HFF-Myc (cell line): Measurements from ENCODE around the gene BCAP31.

Experiments used
- DNase-seq: peaks from one replicate; pipeline ENCODE4 v3.0.0-alpha.2; 2011; ENCODE audit warnings: low read depth; ENCODE audit errors: extremely low read depth
- H3K4me3 ChIP-seq: replicated peaks from 2 replicates; pipeline ENCODE4 v1.5.1; 2011; ENCODE audit warnings: low read depth, mild to moderate bottlenecking, control low read depth, low read length
- TF ChIP-seq, protein P1 (sequence below): IDR thresholded peaks from 2 replicates; pipeline ENCODE4 v1.5.1; 2012; ENCODE audit warnings: mild to moderate bottlenecking, low read depth, low read length, control low read depth; ENCODE audit errors: missing control alignments

Gene BCAP31

DNA sequence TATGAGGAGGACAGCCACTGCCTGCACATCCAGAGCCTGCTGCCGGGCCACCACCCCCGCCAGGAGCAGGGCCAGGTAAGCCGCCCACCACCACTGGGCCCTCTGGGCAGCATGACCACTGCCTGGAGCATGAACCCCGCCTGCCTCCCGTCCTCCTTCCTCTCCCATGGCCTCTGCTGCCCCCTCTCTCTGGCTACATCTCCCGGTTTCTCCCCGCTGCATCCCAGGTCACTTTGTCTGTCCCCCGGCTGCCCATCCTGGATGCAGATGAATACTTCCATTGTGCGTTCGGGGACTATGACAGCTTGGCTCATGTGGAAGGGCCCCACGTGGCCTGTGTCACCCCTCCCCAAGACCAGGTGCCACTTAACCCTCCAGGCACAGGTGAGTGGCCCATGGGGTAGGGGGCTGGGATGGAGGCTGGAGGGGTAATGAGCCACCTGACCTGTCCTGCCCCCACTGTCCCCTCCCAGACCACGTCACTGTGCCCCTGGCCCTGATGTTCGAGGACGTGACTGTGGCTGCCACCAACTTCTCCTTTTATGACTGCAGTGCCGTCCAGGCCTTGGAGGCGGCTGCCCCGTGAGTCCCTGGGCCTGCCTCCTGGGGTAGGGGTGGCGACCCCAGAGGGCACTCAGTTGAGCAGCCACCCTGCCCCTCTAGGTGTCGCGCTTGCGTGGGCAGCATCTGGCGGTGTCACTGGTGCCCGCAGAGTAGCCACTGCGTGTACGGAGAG lies 45.8 kb upstream of the BCAP31 start:
- no peak for DNase-seq
- TF ChIP-seq, protein P1, sequence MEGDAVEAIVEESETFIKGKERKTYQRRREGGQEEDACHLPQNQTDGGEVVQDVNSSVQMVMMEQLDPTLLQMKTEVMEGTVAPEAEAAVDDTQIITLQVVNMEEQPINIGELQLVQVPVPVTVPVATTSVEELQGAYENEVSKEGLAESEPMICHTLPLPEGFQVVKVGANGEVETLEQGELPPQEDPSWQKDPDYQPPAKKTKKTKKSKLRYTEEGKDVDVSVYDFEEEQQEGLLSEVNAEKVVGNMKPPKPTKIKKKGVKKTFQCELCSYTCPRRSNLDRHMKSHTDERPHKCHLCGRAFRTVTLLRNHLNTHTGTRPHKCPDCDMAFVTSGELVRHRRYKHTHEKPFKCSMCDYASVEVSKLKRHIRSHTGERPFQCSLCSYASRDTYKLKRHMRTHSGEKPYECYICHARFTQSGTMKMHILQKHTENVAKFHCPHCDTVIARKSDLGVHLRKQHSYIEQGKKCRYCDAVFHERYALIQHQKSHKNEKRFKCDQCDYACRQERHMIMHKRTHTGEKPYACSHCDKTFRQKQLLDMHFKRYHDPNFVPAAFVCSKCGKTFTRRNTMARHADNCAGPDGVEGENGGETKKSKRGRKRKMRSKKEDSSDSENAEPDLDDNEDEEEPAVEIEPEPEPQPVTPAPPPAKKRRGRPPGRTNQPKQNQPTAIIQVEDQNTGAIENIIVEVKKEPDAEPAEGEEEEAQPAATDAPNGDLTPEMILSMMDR = no peak
- H3K4me3 ChIP-seq = no peak overlapping the region

DNA sequence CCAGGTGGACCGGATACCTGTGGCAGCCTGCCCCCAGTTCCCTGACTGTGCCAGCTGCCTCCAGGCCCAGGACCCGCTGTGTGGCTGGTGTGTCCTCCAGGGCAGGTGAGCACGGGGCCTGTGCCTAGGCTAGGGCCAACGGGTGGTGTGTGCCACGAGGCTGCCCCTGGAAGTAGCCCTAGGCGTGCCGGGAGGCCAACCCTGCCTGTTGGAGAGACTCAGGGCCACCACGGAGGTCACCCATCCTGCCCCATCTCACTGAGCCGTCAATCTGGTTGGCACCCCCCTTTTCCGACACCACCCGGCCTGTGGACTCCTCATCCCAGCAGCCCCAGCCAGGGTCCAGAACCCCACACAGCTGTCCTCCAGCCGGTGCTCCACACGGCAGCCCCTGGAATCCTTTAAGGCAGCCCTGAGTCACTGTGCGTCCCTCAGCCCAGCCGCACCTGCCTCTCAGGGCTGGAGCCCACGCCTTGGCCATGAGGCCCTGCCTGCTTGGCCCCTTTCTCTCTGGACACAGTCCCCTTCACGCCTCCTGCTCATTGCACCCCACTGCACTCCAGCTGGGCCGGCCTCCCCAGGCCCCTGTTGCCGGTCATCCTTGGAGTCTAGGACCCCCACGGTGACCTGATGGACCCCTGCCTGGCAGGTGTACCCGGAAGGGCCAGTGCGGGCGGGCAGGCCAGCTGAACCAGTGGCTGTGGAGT lies 45.1 kb upstream of the BCAP31 start:
- TF ChIP-seq, protein P1 = no peak
- H3K4me3 ChIP-seq = no peak overlapping the region
- DNase-seq = no peak

DNA sequence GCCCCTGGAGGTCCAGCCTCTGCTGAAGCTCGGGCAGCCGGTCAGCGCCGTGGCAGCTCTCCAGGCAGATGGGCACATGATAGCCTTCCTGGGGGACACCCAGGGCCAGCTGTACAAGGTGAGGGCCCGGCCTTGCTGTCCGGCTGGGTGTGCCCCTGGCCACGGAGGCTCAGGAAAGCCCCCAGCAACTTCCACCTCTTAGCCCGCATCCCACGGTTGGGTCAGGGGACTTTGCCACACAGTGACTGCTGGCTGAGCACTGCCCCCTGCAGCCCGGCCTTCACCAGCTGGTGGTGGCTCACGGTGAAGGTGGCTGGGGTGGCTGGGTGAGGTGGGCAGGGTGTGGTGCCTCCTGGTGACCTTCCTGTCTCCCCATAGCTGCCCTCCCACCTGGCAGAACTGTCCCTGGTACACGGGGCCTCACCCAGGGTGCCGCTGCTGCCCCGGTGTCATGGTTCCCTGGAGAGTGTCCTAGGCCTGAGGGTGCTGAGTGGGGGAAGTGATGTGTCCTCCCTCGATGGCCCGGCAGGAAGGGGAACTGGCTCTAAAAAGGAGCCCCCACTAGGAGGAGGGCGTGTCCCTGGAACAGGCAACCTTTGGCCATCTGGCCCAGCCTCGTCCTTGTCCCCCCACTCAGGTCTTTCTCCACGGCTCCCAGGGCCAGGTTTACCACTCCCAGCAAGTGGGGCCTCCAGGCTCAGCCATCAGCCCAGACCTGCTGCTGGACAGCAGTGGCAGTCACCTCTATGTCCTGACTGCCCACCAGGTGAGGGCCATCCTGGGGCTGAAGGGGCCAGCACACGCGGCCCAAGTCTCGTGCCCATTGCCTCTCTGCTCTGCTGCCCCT lies 44.3 kb upstream of the BCAP31 start:
- TF ChIP-seq, protein P1 = no peak
- no peak overlapping the region for H3K4me3 ChIP-seq
- DNase-seq = no peak

DNA sequence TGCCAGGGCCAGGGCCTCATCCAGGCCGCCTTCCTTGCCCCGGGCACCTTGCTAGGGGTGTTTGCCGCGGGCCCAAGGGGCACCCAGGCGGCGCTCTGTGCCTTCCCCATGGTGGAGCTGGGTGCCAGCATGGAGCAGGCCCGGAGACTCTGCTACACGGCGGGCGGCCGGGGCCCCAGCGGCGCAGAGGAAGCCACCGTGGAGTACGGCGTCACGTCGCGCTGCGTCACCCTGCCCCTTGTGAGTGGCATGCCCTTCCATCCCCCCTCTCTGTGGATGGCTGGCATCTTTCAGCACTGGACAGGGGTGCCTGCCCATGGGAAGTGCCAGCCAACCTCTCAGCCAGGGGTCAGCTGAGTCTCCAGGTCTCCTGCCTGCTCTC lies 43.5 kb upstream of the BCAP31 start:
- TF ChIP-seq, protein P1 = no peak
- no peak overlapping the region for H3K4me3 ChIP-seq
- no peak for DNase-seq

DNA sequence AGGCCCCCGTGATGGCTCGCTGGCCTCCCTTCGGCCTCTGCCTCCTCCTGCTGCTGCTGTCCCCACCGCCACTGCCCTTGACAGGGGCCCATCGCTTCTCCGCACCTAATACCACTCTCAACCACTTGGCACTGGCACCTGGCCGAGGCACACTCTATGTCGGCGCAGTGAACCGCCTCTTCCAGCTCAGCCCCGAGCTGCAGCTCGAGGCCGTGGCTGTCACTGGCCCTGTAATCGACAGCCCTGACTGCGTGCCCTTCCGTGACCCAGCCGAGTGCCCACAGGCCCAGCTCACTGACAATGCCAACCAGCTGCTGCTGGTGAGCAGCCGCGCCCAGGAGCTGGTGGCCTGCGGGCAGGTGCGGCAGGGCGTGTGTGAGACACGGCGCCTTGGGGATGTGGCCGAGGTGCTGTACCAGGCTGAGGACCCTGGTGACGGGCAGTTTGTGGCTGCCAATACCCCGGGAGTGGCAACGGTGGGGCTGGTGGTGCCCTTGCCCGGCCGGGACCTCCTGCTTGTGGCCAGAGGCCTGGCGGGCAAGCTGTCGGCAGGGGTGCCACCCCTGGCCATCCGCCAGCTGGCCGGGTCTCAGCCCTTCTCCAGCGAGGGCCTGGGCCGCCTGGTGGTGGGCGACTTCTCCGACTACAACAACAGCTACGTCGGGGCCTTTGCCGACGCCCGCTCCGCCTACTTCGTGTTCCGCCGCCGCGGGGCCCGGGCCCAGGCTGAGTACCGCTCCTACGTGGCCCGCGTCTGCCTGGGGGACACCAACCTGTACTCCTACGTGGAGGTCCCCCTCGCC lies 42.9 kb upstream of the BCAP31 start:
- TF ChIP-seq, protein P1 = no peak
- no peak overlapping the region for H3K4me3 ChIP-seq
- DNase-seq = no peak
